Natural killer cell treated with Interleukin-12 subunit alpha and Interleukin-12 subunit beta and Interleukin-15 and Interleukin-18, amount 100 ng/mL, for 72 hours (primary cell): ENCODE data around the gene HSF2BP. TPM values are rescaled to one million over a fixed set of nuclear protein-coding genes. Genes with fewer than 3 reads are reported as not detected.
"Not testable (repeated sequence)": the region's sequence is repeated elsewhere in the genome, so short reads cannot be mapped to it uniquely, and the experiment has no call there.

Source experiments
- ATAC-seq, 2 donors: fragments of 150-1000 bp; cut with Tn5 transposase in 1 of 2; sonication (Bioruptor Pico), chemical (Tn5 transposase) in 1 of 2; 2 replicates each; pipeline ENCODE4 v1.10.0; 2021
- DNase-seq: peaks from one replicate; pipeline ENCODE4 v3.0.0; 2022; ENCODE audit warnings: low spot score
- H3K27ac Mint-ChIP-seq, 2 donors: 1 replicate in 1 of 2; 2 replicates in 1 of 2; pipeline ENCODE4 v1.8.0; 2022; ENCODE audit warnings: mixed read lengths in 2 of 2, mild to moderate bottlenecking in 1 of 2, moderate library complexity in 1 of 2
- H3K27me3 Mint-ChIP-seq, 2 donors: 1 replicate in 1 of 2; 2 replicates in 1 of 2; pipeline ENCODE4 v1.8.0; 2022; ENCODE audit warnings: mixed read lengths in 2 of 2
- H3K36me3 Mint-ChIP-seq: one replicate; pipeline ENCODE4 v1.8.0; 2022; ENCODE audit warnings: mixed read lengths
- H3K4me1 Mint-ChIP-seq, 2 donors: 1 replicate in 1 of 2; 2 replicates in 1 of 2; pipeline ENCODE4 v1.8.0; 2022; ENCODE audit warnings: low read depth in 2 of 2, mixed read lengths in 2 of 2, mild to moderate bottlenecking in 1 of 2
- H3K4me3 Mint-ChIP-seq: one replicate; pipeline ENCODE4 v1.8.0; 2022; ENCODE audit warnings: mixed read lengths
- H3K9me3 Mint-ChIP-seq: 2 replicates; pipeline ENCODE4 v1.8.0; 2022; ENCODE audit warnings: mixed read lengths
- total RNA-seq, 2 donors: library from RNA; stranded (reverse); gene quantifications; one replicate each; pipeline ENCODE4 v1.2.3, GENCODE V29; 2022

The HSF2BP gene
- total RNA-seq, 2 donors from 2014 or later, result 0.29 to 1.2 TPM

- H3K36me3 Mint-ChIP-seq, H3K4me1 Mint-ChIP-seq, H3K4me3 Mint-ChIP-seq, H3K27me3 Mint-ChIP-seq, H3K27ac Mint-ChIP-seq, DNase-seq, H3K9me3 Mint-ChIP-seq: not testable (repeated sequence)
- ATAC-seq, result peak in 1 of 2 donors; percentile 66
Measured at GRCh38 chr21:43510669-43511068, 148.6 kb downstream of the HSF2BP start.

- H3K27ac Mint-ChIP-seq, ATAC-seq: not testable (repeated sequence)
Measured at GRCh38 chr21:43503892-43504291, 155.4 kb downstream of the HSF2BP start.

GRCh38 chr21:43503075-43503750, 156.1 kb downstream of the HSF2BP start:
- H3K9me3 Mint-ChIP-seq, H3K36me3 Mint-ChIP-seq, DNase-seq, H3K27me3 Mint-ChIP-seq, ATAC-seq, H3K4me1 Mint-ChIP-seq, H3K4me3 Mint-ChIP-seq, H3K27ac Mint-ChIP-seq: not testable (repeated sequence)

More at GRCh38 chr21:43503892-43504291, 155.4 kb downstream of the HSF2BP start:
- not testable (repeated sequence) for H3K27me3 Mint-ChIP-seq, H3K9me3 Mint-ChIP-seq, DNase-seq, H3K36me3 Mint-ChIP-seq, H3K4me3 Mint-ChIP-seq, H3K4me1 Mint-ChIP-seq

GRCh38 chr21:43502407-43503071, 156.7 kb downstream of the HSF2BP start:
- not testable (repeated sequence) for H3K4me3 Mint-ChIP-seq, H3K27ac Mint-ChIP-seq, H3K4me1 Mint-ChIP-seq, H3K9me3 Mint-ChIP-seq, DNase-seq, H3K36me3 Mint-ChIP-seq, ATAC-seq, H3K27me3 Mint-ChIP-seq

- not testable (repeated sequence) for H3K27ac Mint-ChIP-seq
Measured at GRCh38 chr21:43498924-43499323, 160.4 kb downstream of the HSF2BP start.

GRCh38 chr21:43498065-43498464, 161.2 kb downstream of the HSF2BP start:
- ATAC-seq, H3K27ac Mint-ChIP-seq, H3K27me3 Mint-ChIP-seq, H3K9me3 Mint-ChIP-seq, H3K4me1 Mint-ChIP-seq, DNase-seq, H3K36me3 Mint-ChIP-seq, H3K4me3 Mint-ChIP-seq: not testable (repeated sequence)

More at GRCh38 chr21:43498924-43499323, 160.4 kb downstream of the HSF2BP start:
- not testable (repeated sequence) for H3K9me3 Mint-ChIP-seq, DNase-seq, H3K4me1 Mint-ChIP-seq, ATAC-seq, H3K36me3 Mint-ChIP-seq, H3K4me3 Mint-ChIP-seq, H3K27me3 Mint-ChIP-seq

- H3K9me3 Mint-ChIP-seq, H3K4me1 Mint-ChIP-seq, H3K27me3 Mint-ChIP-seq, H3K4me3 Mint-ChIP-seq, H3K36me3 Mint-ChIP-seq, H3K27ac Mint-ChIP-seq: not testable (repeated sequence)
- ATAC-seq (peak; percentile 92 to 94), DNase-seq (peak; percentile 54)
Measured at GRCh38 chr21:43494279-43495012, 164.8 kb downstream of the HSF2BP start.

GRCh38 chr21:43493471-43493870, 165.8 kb downstream of the HSF2BP start:
- not testable (repeated sequence) for H3K4me1 Mint-ChIP-seq, H3K36me3 Mint-ChIP-seq, H3K4me3 Mint-ChIP-seq, H3K27ac Mint-ChIP-seq, DNase-seq, ATAC-seq, H3K9me3 Mint-ChIP-seq, H3K27me3 Mint-ChIP-seq

- H3K9me3 Mint-ChIP-seq, H3K4me1 Mint-ChIP-seq, H3K27ac Mint-ChIP-seq, H3K27me3 Mint-ChIP-seq, H3K36me3 Mint-ChIP-seq, H3K4me3 Mint-ChIP-seq, ATAC-seq, DNase-seq: not testable (repeated sequence)
Measured at GRCh38 chr21:43488235-43488634, 171.1 kb downstream of the HSF2BP start.

- H3K9me3 Mint-ChIP-seq, H3K27ac Mint-ChIP-seq, H3K4me3 Mint-ChIP-seq, DNase-seq, H3K27me3 Mint-ChIP-seq, H3K4me1 Mint-ChIP-seq, ATAC-seq, H3K36me3 Mint-ChIP-seq: not testable (repeated sequence)
Measured at GRCh38 chr21:43486051-43486450, 173.2 kb downstream of the HSF2BP start.

- ATAC-seq, H3K36me3 Mint-ChIP-seq, H3K9me3 Mint-ChIP-seq, H3K27ac Mint-ChIP-seq, H3K4me1 Mint-ChIP-seq, DNase-seq, H3K4me3 Mint-ChIP-seq, H3K27me3 Mint-ChIP-seq: not testable (repeated sequence)
Measured at GRCh38 chr21:43485016-43485415, 174.3 kb downstream of the HSF2BP start.

GRCh38 chr21:43479197-43479596, 180.1 kb downstream of the HSF2BP start:
- not testable (repeated sequence) for H3K27ac Mint-ChIP-seq, H3K27me3 Mint-ChIP-seq, ATAC-seq, H3K4me3 Mint-ChIP-seq, H3K9me3 Mint-ChIP-seq, H3K36me3 Mint-ChIP-seq, DNase-seq, H3K4me1 Mint-ChIP-seq
